ENCODE measurements around the gene ZNF282.
"Not testable (repeated sequence)": the region's sequence is repeated elsewhere in the genome, so short reads cannot be mapped to it uniquely, and the experiment has no call there.

Gene ZNF282

GRCh38 chr7:149245744-149246143 is 50.4 kb downstream of the ZNF282 start:
- ATAC-seq (ENCODE audit: low read depth) (no peak), DNase-seq (ENCODE audit: low spot score in 2 of 2) (no peak)
- Mint-ChIP-seq H3K4me3 (no peak overlapping the region), H3K27me3 (no peaks in the 10 kb centered on the region), H3K36me3 (peaks cover 13% of the 10 kb centered on the region), H3K9me3 (no peaks in the 10 kb centered on the region), H3K4me1 (peaks cover 29% of the 10 kb centered on the region), H3K27ac (peak overlapping the region; percentile 15)

GRCh38 chr7:149248777-149249176 is 53.4 kb downstream of the ZNF282 start:
- Mint-ChIP-seq H3K36me3 (peaks cover 15% of the 10 kb centered on the region), H3K9me3 (no peaks in the 10 kb centered on the region), H3K4me1 (peaks cover 29% of the 10 kb centered on the region), H3K27me3 (no peaks in the 10 kb centered on the region), H3K4me3 (no peak overlapping the region), H3K27ac (peak overlapping the region; percentile 71)
- DNase-seq (ENCODE audit: low spot score in 2 of 2) (no peak), ATAC-seq (ENCODE audit: low read depth) (no peak)

GRCh38 chr7:149250151-149250550 is 54.8 kb downstream of the ZNF282 start:
- H3K9me3 Mint-ChIP-seq; ATAC-seq (ENCODE audit: low read depth); H3K27ac Mint-ChIP-seq; DNase-seq (ENCODE audit: low spot score in 2 of 2); H3K4me3 Mint-ChIP-seq; H3K27me3 Mint-ChIP-seq: not testable (repeated sequence)
- peaks cover 23% of the 10 kb centered on the region for H3K4me1 Mint-ChIP-seq
- H3K36me3 Mint-ChIP-seq: peaks cover 15% of the 10 kb centered on the region

GRCh38 chr7:149251518-149251917 is 56.2 kb downstream of the ZNF282 start:
- DNase-seq (ENCODE audit: low spot score in 2 of 2); H3K9me3 Mint-ChIP-seq; H3K4me3 Mint-ChIP-seq; H3K27me3 Mint-ChIP-seq; H3K27ac Mint-ChIP-seq; ATAC-seq (ENCODE audit: low read depth): not testable (repeated sequence)
- Mint-ChIP-seq H3K4me1 (peaks cover 13% of the 10 kb centered on the region), H3K36me3 (peaks cover 15% of the 10 kb centered on the region)

- no peak for ATAC-seq (ENCODE audit: low read depth)
- no peak for DNase-seq (ENCODE audit: low spot score in 2 of 2)
- H3K27me3 Mint-ChIP-seq: no peaks in the 10 kb centered on the region
Observed at GRCh38 chr7:149252378-149252777, 57.0 kb downstream of the ZNF282 start.

GRCh38 chr7:149253665-149254064 is 58.3 kb downstream of the ZNF282 start:
- Mint-ChIP-seq H3K4me3 (no peak overlapping the region), H3K4me1 (peaks cover 7% of the 10 kb centered on the region), H3K27me3 (no peaks in the 10 kb centered on the region), H3K36me3 (peaks cover 15% of the 10 kb centered on the region), H3K9me3 (no peaks in the 10 kb centered on the region), H3K27ac (no peak overlapping the region)
- ATAC-seq (ENCODE audit: low read depth): no peak
- no peak for DNase-seq (ENCODE audit: low spot score in 2 of 2)

More at GRCh38 chr7:149252378-149252777, 57.0 kb downstream of the ZNF282 start:
- H3K27ac Mint-ChIP-seq: no peak overlapping the region
- H3K4me1 Mint-ChIP-seq: peaks cover 13% of the 10 kb centered on the region
- no peak overlapping the region for H3K4me3 Mint-ChIP-seq
- H3K9me3 Mint-ChIP-seq: no peaks in the 10 kb centered on the region
- H3K36me3 Mint-ChIP-seq: peaks cover 15% of the 10 kb centered on the region

- Mint-ChIP-seq H3K27ac (no peak overlapping the region), H3K27me3 (no peaks in the 10 kb centered on the region), H3K36me3 (peaks cover 15% of the 10 kb centered on the region), H3K9me3 (no peaks in the 10 kb centered on the region), H3K4me3 (no peak overlapping the region), H3K4me1 (peaks cover 4% of the 10 kb centered on the region)
- no peak for ATAC-seq (ENCODE audit: low read depth)
- DNase-seq (ENCODE audit: low spot score in 2 of 2): no peak
Observed at GRCh38 chr7:149254181-149254858, 59.0 kb downstream of the ZNF282 start.

GRCh38 chr7:149255174-149255573 is 59.8 kb downstream of the ZNF282 start:
- Mint-ChIP-seq H3K4me1 (peaks cover 4% of the 10 kb centered on the region), H3K9me3 (no peaks in the 10 kb centered on the region), H3K27me3 (no peaks in the 10 kb centered on the region), H3K36me3 (peaks cover 14% of the 10 kb centered on the region), H3K27ac (no peak overlapping the region), H3K4me3 (no peak overlapping the region)
- DNase-seq (ENCODE audit: low spot score in 2 of 2): no peak
- no peak for ATAC-seq (ENCODE audit: low read depth)

GRCh38 chr7:149256568-149256967 is 61.2 kb downstream of the ZNF282 start:
- Mint-ChIP-seq H3K27me3 (no peaks in the 10 kb centered on the region), H3K27ac (no peak overlapping the region), H3K4me1 (peaks cover 7% of the 10 kb centered on the region), H3K9me3 (no peaks in the 10 kb centered on the region), H3K36me3 (peaks cover 10% of the 10 kb centered on the region), H3K4me3 (no peak overlapping the region)
- DNase-seq (ENCODE audit: low spot score in 2 of 2) (no peak), ATAC-seq (ENCODE audit: low read depth) (no peak)

- Mint-ChIP-seq H3K4me3 (no peak overlapping the region), H3K27me3 (no peaks in the 10 kb centered on the region), H3K4me1 (peaks cover 7% of the 10 kb centered on the region), H3K27ac (no peak overlapping the region), H3K9me3 (no peaks in the 10 kb centered on the region), H3K36me3 (peaks cover 7% of the 10 kb centered on the region)
- DNase-seq (ENCODE audit: low spot score in 2 of 2) (no peak), ATAC-seq (ENCODE audit: low read depth) (no peak)
Observed at GRCh38 chr7:149257146-149257545, 61.8 kb downstream of the ZNF282 start.

- H3K9me3 Mint-ChIP-seq: no peaks in the 10 kb centered on the region
- peaks cover 6% of the 10 kb centered on the region for H3K36me3 Mint-ChIP-seq
- peaks cover 22% of the 10 kb centered on the region for H3K4me1 Mint-ChIP-seq
- H3K27ac Mint-ChIP-seq: peak overlapping the region; percentile 89
- peak overlapping the region; percentile 94 for H3K4me3 Mint-ChIP-seq
- H3K27me3 Mint-ChIP-seq: no peaks in the 10 kb centered on the region
- no peak for ATAC-seq (ENCODE audit: low read depth)
- DNase-seq (ENCODE audit: low spot score in 2 of 2): no peak
Observed at GRCh38 chr7:149261316-149261828, 66.0 kb downstream of the ZNF282 start.

GRCh38 chr7:149261829-149262617 is 66.7 kb downstream of the ZNF282 start, which contains the start of gene ZNF783:
ZNF783 (plus strand) TSS chr7:149262196; CDS start chr7:149262334, 138 bp downstream.
- ATAC-seq (ENCODE audit: low read depth) (peak; percentile 84), DNase-seq (ENCODE audit: low spot score in 2 of 2) (peak; percentile 82 to 86)
- no peaks in the 10 kb centered on the region for H3K9me3 Mint-ChIP-seq
- H3K36me3 Mint-ChIP-seq: peaks cover 12% of the 10 kb centered on the region
- peak within 1 kb of the TSS; percentile 94 for H3K4me3 Mint-ChIP-seq
- H3K27ac Mint-ChIP-seq: peak within 1 kb of the TSS; percentile 89
- peaks cover 22% of the 10 kb centered on the region for H3K4me1 Mint-ChIP-seq
- no peaks in the 10 kb centered on the region for H3K27me3 Mint-ChIP-seq

GRCh38 chr7:149266451-149266850 is 71.1 kb downstream of the ZNF282 start:
- no peak for ATAC-seq (ENCODE audit: low read depth)
- peaks cover 1% of the 10 kb centered on the region for H3K9me3 Mint-ChIP-seq
- H3K4me3 Mint-ChIP-seq: no peak overlapping the region
- H3K4me1 Mint-ChIP-seq: peaks cover 17% of the 10 kb centered on the region
- peaks cover 36% of the 10 kb centered on the region for H3K36me3 Mint-ChIP-seq
- peak overlapping the region; percentile 10 for H3K27ac Mint-ChIP-seq
- no peak for DNase-seq (ENCODE audit: low spot score in 2 of 2)
- no peaks in the 10 kb centered on the region for H3K27me3 Mint-ChIP-seq

- Mint-ChIP-seq H3K27me3 (no peaks in the 10 kb centered on the region), H3K9me3 (peaks cover 1% of the 10 kb centered on the region), H3K4me3 (no peak overlapping the region), H3K27ac (no peak overlapping the region), H3K4me1 (peaks cover 17% of the 10 kb centered on the region), H3K36me3 (peaks cover 37% of the 10 kb centered on the region)
- DNase-seq (ENCODE audit: low spot score in 2 of 2) (no peak), ATAC-seq (ENCODE audit: low read depth) (no peak)
Observed at GRCh38 chr7:149267733-149268132, 72.4 kb downstream of the ZNF282 start.
